ENCODE data around the gene PAK6.

Gene PAK6

DNA sequence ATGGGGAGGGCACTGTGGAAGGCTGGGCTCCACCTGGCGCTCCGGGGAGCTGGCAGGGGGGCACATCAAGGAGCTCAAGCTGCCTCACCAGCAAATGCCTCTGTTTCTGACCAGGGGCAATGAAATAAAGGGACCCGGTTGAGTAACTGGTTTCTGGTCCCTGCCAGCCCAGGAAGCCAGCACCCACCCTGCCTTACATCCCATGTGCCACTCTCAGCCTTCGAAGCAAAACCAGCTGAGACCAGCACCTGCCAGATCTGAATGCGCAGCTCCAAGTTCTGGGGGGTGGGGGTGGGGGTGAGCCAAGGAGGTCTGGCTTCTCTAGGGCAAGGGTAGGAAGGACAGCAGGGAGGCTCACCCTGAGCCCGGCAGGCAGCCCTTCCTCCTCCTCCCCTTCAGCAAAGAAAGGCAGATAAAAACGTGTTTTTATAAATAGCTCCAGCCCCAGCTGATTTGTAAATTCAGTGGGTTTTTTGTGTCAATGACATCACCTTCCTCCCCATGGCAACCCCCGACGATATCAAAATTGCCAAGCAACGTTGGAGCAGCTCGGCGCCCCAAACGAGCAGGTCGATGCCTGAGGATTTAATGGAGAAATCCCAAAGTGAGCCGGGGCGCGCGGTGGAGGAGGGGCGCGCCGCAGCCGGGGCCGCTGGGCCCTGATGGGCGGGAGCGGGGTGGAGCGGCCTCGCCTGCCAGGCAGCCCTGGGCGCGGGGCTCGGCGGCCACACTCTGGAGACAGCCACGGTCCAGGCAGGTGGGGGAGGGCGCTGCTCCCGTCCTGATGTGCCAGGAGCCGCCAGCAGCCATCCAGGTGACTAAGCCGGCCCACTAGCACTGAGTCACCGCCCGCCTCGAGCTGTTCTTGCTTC, at the start of gene PAK6:
PAK6 (plus strand) TSS at position 532 of the 872 bp plus-strand sequence. CDS start 25,723 bp downstream, outside the sequence.
- DNase-seq, result peak; percentile 15 to 46

GRCh38 chr15:40190591-40190990, 48.3 kb upstream of the PAK6 start:
- no peak for DNase-seq

DNA sequence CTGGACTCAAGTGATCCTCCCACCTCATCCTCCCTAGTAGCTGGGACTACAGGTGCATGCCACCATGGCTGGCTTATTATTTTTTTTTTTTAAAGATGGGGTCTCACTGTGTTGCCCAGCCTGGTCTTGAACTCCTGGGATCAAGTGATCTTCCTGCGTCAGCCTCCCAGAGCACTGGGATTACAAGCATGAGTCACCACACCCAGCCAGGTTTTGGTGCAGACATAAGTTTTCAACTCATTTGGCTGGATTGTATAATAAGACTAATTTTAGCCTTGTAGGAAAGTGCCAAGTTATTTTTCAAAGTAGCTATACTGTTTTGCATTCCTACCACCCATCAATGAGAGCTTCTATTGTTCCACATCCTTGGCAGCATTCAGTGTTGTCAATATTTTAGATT, 45.9 kb upstream of the PAK6 start:
- no peak for DNase-seq

GRCh38 chr15:40197434-40197833, 41.4 kb upstream of the PAK6 start:
- DNase-seq, result peak in 1 of 2 donors; percentile 35

- DNase-seq, result no peak
Observed at GRCh38 chr15:40198355-40199085, 40.3 kb upstream of the PAK6 start.

GRCh38 chr15:40204100-40204499, 34.8 kb upstream of the PAK6 start:
- no peak for DNase-seq

DNA sequence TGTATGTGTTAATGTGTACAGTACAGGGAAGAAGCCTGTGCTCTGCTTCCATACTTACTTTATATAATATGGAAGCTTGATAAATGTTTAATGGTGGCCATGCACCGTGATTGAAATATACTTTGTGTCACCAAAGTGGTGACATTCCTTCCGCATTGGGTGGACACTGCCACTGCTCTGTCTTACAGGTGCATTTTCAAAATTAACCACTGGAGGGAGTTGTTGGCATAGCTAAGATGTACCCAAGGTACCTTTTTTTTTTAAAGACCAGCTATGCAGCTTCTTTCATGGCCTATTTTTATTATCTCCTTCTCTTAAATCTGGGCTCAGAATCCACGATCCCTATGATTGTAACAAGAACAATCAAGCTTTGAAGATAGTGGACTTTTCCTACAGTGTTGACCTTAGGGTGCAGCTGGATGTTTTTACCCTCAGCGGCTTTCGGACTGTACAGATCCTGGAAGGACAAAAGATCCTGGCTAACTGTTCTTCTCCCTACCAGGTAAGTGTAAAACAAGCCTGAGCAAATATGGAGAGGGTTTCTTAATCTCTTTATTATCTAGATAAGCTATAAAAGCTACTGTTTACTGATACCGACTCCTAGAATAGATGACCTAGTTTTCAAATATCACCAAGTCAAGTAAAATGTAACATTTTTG, 21.6 kb upstream of the PAK6 start:
- DNase-seq, result peak; percentile 65 to 82

DNA sequence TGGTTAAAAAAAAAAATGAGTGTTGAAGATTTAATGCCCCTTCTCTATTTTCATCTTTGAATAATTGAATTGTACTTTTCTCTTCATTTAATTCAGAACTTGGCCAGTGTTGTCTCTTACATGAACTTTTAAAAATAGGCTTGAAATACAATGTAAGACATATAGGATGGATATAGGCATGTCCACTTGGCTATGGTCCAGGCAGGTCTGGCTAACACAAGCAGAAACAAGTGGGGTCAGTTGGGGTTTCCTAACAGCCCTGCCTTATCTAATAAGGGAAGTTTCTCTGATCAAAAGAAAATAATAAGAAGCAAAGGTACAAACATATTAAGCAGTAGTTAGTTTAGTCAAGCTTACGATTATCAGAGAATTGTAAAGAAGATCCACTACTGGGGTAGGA, 19.1 kb upstream of the PAK6 start:
- no peak for DNase-seq

DNA sequence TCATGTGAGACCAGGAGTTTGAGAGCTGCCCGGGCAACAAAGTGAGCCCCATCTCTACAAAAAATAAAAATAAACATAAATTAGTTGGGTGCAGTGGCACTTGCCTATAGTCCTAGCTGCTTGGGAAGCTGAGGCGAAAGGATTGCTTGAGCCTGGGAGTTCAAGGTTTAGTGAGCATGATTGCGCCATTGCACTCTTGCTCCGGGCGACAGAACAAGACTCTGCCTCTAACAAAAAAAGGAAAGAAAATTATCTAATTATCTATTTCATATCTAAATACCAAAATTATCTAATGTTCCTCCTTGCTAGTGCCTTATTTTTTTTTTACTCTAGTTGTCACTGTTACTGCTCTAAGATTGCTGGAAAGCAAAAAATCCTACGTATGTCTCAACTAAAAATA, 16.7 kb upstream of the PAK6 start:
- no peak for DNase-seq

DNA sequence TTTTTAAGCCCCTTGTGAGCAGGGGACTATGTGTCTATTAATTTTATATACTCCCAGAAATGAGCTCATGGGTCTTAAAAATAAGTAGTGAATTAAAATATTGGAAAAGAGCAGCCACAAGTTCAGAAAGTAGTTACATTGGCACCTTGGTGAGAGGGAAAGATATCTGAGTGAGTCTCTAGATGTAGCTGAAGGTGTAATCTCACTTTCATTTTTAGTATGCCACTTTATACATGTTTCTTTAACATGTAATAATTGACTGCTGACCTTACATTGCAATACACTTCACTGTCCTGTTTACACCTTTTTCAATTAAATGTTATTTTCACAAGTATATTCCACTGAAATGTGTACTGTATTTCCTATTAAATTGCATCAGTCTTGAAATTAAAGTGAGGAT, 12.1 kb upstream of the PAK6 start:
- no peak for DNase-seq

DNA sequence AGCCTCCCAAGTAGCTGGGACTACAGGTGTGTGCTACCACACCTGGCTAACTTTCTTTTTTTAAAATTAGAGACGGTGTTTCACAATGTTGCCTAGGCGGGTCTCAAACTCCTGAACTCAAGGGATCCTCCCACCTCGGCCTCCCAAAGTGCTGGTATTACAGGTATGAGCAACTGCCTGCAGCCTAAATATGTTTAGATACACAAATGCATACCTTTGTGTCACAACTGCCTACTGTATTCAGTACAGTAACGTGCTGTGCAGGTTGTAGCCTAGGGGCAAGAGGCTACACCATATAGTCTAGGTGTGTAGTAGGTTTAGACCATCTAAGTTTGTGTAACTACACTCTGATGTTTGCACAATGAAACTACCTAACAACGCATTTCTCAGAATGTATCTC, 9.5 kb upstream of the PAK6 start:
- no peak for DNase-seq

GRCh38 chr15:40229956-40230355, 8.9 kb upstream of the PAK6 start:
- no peak for DNase-seq

GRCh38 chr15:40232625-40233070, 6.2 kb upstream of the PAK6 start:
- DNase-seq, result no peak

GRCh38 chr15:40233727-40234577, 4.9 kb upstream of the PAK6 start:
- no peak for DNase-seq

DNA sequence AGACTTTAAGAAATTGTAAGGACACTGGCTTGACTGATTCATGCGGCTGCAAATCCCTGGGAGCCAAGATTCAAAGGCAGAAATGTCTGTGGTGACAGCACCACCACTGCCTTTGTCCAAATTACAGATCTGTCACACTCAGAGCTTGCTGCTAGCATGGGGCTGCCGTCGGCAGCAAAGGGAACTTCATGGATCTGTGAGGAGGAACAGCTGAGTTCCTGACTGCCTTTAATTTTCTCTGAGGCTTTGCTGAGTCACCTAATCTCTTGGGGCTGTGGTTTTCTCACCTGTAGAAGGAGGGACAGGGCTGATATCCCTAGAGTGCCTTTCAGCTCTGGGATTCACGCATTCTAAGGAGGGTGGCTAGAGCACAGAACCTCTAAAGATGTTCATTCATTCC, 4.1 kb upstream of the PAK6 start:
- DNase-seq, result no peak

DNA sequence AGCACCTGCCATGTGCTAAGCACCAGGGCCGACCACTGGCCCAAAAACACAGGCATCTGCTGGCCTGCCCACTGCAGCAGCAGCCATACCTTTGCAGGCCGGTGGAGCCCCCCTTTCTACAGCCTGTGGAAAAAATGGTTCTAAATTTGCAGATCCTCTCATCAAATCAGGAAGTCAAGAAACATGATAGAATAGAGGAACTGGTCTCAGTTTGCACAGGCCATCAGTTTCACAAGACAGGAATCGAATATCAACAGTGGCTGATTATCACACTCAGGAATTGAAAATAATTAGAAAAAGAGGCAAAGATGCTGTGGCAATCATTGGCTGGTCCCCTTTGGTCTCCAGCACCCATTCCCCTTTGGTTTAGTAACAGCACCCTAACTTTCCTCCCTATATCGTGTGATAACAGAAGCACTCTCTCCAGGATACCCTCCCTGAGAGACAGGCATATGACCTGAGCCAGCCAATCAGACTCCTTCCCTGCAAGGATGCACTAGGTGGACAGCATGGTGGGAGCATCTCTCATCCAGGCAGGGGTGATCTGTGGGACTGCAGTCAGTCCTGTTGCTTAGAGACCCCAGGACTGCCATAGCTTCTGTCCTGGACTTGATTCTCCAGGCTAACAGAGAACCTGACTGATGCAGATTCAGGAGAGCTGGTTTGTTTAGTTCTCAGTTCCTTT, 3.5 kb upstream of the PAK6 start:
- DNase-seq, result no peak

GRCh38 chr15:40239404-40239692, 485 bp downstream of the PAK6 start:
- no peak for DNase-seq

GRCh38 chr15:40239693-40240618, 1.1 kb downstream of the PAK6 start:
- DNase-seq, result no peak

DNA sequence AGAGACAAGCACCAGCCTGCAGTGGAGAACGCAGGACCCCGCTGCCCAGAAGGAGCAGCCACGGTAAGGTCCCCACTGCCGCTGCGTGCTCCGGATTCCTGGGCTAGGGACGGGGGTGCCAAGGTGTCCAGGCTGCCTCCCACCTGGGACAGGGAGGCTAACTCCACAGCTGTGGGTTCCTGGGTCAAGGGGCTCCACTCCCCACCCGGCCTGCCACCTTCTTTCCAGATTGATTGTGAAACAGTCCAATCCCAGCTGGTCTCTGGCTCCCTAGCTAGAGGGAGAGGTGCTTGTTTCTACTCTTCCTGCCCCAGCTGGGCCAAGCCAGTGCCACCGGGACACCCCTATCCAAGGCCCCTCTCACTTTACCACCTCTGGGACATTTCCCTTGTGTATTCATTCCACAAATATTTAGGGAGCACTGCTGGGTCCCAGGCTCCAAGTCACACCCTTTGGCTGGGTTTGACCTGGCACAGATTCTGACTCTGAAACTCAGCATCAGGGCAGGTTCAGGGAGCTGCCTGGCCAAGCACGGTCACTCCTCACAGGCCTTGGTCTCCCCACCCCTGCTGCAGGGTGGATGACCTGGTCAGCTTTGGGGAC, 1.9 kb downstream of the PAK6 start:
- DNase-seq, result no peak
